K562 (cell line): ENCODE results near the gene ARID4B.

Source experiments
- CTCF ChIP-seq, 3 experiments: IDR thresholded peaks in 2 of 3; conservative IDR thresholded peaks in 1 of 3; 2 replicates each; pipeline ENCODE4 v1.5.1; 2011 to 2012; ENCODE audit warnings: low read length in 3 of 3, mild to moderate bottlenecking in 3 of 3, control low read depth in 2 of 3, improper control_type of control experiment in 1 of 3, inconsistent platforms in 1 of 3, low read depth in 1 of 3, mixed read lengths in 1 of 3, moderate library complexity in 1 of 3; ENCODE audit not compliant: insufficient read depth in 2 of 3
- USF1 ChIP-seq: sonication (generic); formaldehyde crosslinking; IDR thresholded peaks from 2 replicates; pipeline ENCODE4 v1.9.0; 2022; ENCODE audit warnings: mild to moderate bottlenecking, missing genetic modification reagents
- XRCC4 ChIP-seq: IDR thresholded peaks from one replicate; pipeline ENCODE4 v1.6.1; 2011; ENCODE audit not compliant: insufficient read depth, insufficient read length; ENCODE audit errors: extremely low read depth

GRCh38 chr1:235129774-235130570, 198.0 kb downstream of the ARID4B start:
- TF ChIP-seq USF1 (CRISPR knock-in tag) (no peak), XRCC4 (no peak), CTCF (IDR thresholded peaks at IDR 0.05 in 2 of 3, conservative IDR thresholded peaks at IDR 0.05 in 1 of 3; ENCODE audit: insufficient read depth in 2 of 3, low read depth in 1 of 3, low read length in 3 of 3) (no peak)
